ENCODE data around the gene MYL10.
A peak's percentile ranks its signal among the peaks of the same experiment; 100 is the strongest.

The MYL10 gene

DNA sequence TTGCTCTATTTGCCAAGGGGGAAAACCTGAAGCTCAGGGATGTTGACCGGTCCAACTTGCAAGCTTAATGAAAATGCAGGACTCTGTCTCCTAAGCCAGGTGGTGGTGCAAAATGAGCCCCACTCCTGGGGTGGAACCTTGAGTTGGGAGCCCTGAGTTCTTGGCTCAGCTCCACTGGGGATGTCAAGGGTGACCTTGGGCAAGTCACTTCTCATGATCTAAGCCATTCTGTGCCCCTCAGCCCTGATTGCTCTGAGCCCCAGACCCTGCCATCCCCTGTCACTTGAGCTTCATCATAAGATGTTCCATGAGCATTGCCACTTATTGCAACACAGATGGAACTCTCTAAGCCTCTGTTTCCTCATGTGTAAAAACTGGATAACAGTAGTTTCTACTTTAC is 33.9 kb downstream of the MYL10 start:
- DNase-seq, result no peak

DNA sequence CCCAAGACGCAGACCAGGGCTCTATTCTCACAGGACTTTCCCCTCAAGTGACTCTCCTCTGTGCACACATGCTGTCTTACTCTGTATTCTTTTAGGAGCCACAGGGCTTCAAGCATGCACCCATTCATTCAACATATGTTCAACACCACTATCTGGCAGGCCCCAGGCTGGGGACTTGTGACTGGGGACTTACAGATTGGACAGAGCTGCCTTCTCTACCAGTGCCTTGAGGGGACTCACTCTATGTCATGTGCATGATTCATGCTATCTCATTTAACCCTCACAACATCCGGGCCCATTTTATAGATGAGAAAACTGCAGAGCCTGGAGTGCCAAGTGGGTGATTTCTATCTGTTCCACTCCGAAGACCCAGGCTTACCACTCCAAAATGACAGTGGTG is 34.3 kb downstream of the MYL10 start:
- no peak for DNase-seq

DNA sequence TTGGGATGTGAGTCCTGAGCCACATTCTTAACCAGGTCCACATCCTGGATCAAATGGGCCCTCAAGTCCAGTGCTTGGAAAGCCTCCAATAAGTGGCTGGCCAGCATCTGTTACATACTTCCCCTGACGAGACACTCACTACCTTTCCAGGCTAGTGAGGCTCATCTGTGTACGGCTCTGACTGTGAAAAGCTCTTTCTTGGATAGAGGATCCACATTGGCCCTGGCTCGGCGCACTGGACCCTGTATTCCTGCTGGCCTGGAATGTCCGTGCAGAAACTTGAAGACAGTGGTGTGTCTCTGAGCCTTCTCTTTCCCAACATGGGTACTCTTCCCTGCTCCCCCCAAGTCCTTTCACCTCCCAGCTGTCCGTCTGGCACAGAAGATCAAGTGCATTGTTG is 35.5 kb downstream of the MYL10 start:
- no peak for DNase-seq

DNA sequence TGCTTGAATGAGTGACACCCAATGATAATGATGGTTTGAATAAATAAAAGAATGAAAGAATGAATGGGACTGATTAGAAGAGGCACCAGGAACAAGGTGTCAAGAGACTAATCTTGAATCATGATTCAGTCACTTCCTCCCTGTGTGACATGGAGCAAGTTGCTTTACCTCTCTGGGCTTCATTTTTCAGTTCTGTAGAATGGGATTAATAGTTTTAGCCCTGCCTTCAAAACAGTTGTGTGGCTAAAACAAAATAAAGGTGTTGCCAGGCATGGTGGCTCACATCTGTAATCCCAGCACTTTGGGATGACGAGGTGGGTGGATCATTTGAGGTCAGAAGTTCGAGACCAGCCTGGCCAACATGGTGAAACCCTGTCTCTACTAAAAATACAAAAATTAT is 37.6 kb downstream of the MYL10 start:
- no peak for DNase-seq

DNA sequence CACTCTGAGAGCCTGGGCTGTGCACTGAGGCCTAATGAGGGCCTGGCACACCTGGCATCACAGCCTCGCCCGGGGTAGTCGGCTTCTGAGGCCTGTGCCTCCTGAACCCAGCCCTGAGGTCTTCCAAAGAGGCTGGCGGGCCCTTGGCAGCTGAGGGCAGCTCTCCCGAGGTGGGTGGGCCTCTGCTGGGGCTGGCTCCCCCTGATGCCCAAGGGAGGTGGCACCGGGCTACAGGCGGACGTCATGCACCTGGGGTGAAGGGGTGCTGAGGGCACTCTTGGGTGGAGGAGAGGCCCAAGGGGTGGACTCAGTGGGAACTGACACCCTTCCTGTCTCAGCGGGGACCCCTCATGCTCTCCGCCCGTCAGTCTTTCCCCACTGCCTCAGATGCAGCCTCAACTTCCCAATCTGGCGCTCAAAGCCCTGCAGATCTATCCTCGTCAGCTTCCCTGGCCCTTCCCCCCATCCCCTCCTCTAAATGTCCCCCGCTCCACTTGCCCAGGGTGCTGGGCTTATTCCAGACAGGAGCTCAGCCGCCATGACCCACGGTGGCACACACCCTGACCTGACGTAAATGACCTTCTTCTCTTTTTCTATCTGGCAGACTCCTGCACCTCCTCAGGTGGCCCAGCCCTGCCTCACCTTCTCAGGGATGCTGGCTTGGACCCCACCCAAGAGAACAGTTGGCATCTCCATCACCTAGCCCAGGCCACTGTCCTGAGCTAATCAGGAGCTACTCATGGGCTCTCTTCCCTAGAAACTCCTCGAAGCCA is 38.2 kb downstream of the MYL10 start:
- DNase-seq, result no peak

DNA sequence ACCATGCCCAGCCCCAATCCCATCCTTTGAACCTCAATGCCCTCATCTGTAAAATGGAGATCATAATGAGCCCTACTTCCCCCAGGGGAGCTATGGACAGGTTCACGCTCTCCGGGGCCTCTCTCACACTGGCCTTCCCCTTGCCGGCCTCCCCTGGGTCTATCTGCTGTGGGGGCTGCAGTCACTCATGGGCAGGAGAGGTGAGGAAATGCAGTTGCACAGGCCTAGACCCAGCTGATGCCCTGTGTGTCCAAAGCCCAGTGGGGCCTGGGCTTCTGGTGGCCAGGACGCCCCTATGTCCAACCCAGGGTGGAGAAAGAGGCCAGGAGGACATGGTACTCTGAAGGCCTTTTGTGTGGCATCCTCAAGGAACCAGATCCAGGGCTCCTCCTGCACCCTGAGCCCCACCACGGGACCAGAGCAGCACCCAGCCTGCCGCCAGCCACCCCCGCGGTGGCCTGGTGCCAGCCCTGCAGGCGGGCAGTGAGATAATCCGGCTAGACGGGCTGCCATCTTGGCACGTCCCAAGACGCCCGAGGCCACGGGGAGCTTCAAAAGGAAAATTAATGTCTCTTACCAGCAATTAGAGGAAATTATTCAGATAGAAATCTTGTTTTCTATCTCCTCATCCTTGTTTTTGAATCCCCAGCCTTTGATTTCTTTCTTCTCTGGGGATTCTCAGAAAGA is 39.0 kb downstream of the MYL10 start:
- no peak for DNase-seq

DNA sequence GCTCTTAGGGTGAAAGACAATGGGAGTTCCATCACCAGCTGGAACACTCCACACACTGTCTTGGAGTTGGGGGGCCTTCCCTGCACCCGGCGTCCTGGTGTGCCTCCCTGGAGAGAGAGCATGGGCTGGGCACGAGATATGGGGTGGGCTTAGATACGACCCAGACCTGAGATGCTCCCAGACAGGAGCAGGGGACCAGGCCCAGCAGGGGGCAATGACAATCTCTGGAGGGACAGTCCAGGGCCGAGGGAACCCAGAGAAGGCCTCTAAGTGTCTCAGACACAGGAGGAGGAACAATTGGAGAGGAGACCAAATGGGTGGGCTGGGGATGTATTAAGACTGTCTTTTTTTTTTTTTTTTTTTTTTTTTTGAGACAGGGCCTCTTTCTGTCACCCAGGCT is 40.0 kb downstream of the MYL10 start:
- no peak for DNase-seq

DNA sequence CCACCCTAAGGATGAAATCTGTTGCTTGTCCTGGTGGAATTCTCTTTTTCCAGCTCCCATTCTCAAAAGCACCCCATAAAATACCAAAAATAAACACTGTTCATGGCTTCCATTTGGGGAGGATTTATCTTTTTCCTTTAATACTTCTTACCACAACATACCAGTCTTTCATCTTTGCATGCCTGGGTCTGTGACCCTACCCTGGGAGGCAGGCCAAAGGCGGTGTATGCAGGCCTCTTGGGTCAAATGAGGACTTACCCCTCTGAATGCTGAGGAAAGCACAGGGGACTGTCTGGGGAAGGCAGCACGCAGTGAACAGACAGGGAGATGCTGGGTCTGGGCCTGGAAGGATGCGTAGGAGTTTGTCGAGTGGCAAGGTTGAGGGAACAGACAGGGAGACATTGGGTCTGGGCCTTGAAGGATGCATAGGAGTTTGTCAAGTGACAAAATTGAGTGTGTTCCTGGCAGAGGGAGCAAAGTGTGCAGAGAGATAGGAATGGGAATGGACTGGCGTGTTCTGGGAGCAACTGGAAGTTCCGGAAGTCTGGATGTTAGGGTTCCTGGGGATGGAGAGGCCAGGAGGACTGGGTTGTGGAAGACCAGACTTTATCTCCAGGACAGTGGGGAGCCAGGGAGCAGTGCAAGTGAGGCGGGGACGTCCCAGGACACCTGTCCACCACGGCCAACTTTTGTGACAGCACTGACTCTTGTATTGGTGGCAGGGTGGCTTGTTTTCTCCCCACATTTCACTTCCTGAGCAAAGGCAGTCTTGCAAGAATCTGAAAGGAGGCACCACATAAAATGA is 40.8 kb downstream of the MYL10 start:
- no peak for DNase-seq

DNA sequence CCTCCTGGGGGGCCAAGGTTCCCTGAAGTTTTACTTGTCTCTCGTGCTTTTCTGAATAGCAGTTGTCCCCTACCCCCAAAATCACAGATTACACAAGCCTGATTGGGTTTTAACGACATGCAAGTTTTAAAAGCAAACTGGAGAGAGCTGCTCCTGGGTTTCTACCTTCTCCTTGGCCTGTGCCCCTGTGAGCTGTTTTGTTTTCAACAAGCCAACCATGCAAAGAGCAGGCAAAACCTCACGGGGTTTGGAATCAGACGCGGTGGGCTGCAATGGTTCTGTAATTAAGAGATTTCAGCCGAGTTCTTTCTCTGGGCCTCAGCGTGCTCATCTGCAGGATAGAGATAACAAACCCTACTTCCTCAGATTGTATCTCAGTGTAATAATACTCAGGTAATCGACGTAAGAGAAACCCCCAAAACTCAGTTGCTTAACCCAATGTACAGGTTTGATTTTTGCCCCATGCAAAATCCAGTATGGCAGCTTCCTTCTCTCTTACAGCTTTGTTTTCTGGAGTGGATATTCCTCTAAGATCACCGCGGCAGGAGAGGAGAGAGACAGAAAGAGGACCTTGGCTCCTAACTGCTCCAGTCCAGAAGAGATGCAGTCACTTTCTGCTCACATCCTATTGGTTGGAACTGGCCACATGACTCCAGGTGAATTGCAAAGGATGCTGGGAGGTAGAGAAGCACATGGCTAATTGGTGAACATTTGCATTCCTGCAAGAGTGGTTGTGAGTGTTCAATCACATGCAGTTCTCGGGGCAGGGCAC is 42.0 kb downstream of the MYL10 start:
- DNase-seq, result no peak

DNA sequence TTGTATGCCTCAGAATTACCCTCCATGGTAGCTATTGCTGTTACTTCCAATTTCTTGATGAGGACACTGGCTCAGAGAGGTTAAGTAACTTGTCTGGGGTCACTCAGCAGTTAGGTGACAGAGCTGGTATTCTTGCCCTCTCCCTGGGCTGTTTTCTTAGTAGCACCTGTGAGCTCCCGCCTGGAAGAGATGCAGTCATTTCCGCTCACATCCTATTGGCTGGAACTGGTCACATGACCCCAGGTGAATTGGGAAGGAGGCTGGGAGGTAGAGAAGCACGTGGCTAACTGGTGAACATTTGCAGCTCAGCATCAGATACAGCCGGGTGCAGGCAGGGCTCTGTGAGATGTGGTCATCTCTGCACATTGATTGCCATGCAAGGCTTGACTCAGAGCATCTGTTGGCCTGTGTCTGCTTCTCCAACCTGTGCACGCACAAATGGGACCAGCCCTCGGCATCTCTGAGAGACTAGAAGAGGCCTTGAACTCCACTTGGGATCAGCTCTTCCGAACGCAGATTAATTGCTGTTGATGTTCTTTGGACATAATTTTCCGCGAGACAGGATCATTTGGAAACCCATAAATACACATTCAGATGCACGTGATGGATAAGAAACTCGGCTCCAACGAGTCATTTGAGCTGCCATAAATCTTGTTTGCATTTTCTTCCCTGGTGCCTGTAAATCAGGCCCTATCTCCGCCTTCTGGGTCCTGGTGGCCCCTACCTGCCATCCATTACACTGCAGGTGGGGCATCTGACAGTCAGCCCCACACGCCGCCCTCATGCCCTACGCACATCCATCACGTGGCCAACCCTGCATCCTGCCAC is 42.8 kb downstream of the MYL10 start:
- no peak for DNase-seq

DNA sequence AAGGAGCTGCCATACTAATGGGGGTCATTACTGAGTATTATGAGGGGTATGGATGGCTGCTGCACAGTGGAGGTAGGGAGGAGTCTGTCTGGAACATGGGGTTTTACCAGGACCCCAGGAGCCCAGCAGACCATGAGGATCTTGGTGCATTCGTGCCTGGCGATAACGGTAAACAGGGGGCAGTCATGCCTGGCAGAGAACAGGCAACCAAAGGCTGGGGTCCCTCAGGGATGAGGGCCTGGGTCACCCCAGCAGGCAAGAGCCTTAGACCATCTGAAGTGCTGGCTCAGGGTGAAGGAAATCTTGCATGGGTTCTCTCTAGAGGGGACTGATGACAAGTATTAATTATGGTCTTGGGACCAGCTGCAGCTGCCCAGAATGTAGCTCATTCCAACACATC is 46.1 kb downstream of the MYL10 start:
- no peak for DNase-seq

DNA sequence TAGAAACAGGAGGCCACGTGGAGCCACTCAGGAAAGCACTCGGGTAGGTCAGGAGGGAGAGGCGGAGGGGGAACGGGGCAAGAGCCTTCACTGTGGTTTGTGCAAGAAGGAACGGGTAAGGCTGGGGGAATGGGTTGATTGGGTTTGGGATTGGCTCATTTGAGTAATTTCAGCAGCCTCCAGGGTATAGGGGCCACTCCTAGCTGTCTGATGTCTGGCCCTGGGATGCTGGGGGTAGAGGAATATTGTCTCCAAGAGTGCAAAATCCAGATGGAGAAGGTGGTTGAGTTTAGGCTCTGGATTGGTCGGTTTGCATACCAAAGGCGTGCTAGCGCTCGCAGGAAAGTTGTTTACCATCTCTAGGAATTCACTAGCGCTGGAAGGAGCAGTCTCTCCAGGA is 47.2 kb downstream of the MYL10 start:
- no peak for DNase-seq

DNA sequence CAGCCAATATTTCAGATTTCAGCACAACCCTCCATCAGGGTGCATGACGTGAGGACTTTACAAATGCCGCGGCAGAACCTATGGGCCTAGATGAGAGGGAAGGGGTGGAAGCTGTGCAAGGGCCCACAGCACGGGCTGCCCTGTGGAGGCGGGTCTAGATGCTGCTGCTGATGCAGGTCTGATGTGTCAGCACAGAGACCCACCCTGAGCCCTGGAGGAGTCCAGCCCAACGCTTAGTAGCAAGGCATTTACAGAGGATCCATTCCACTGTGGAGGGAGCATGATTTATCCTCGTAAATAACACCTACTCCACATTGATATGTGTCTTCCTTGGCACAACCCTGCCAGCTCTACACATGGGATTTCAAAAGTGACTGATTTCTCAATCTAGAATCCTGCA is 48.5 kb downstream of the MYL10 start:
- no peak for DNase-seq

DNA sequence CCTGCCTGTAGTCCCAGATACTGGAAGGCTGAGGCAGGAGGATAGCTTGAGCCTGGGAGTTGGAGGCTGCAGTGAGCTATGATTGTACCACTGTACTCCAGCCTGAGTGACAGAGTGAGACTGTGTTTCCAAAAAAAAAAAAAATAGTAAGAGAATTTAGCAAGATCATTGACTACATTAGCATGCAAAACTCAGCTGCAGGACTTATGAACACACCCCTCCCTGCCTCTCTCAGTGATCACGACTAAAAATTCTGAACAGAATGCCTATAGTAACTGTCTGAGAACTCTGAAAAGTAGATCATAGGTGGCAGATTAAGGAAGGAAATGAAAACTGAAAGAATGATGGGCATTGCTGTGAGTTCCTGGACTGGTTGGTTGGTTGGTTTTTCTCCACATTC is 50.5 kb downstream of the MYL10 start:
- DNase-seq, result no peak

DNA sequence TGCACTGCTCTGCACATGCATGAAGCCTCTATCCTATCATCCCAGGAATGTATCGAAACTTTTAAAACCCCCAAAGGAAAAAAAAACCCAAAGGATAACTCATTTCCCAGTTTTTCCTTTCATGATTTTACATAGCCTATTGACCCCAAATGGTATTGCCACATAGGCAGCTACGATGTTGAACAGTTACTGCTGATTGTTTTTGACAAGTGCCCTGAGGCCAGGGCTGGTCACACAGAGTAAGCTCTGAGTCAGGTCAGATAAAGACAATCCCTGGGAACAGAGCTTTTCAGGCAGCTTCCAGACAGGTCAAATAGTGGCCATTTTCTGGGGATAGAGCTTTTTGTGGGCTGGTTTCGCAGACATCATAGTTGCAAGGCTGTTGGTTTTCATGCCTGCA is 52.1 kb downstream of the MYL10 start:
- no peak for DNase-seq

DNA sequence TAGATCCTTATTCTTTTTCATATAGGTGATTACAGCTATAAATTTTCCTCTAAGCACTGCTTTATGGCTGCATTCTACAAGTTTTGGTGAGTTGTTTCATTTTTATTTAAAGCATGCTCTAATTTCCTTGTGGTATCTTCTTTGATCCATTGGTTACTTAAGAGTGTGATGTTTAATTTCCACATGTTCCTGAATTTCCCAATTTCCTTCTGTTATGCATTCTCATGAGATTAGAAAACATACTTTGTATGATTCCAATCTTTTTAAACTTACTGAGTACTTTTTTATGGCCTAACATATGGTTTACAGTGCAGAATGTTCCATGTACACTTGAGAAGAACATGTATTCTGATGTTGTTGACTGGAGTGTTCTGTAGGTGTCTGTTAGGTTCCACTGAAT is 53.4 kb downstream of the MYL10 start:
- no peak for DNase-seq

DNA sequence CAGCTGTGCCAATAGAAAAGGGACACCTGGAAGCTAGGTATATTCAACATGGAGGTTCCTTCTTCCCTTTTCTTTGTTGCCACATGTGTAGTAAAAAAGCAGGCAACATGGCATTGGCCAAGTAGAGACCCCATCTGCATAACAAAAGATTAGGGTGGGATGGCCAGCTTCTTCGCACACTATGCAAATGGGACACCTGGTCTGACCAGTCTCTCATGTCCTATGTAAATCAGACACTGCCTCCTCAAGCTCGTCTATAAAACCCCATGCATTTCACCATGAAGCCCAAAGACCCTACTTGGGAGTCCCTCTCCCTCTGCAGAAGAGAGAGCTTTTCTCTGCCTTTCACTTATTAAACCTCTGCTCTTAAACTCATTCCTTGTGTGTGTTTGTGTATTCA is 53.9 kb downstream of the MYL10 start:
- DNase-seq, result no peak

DNA sequence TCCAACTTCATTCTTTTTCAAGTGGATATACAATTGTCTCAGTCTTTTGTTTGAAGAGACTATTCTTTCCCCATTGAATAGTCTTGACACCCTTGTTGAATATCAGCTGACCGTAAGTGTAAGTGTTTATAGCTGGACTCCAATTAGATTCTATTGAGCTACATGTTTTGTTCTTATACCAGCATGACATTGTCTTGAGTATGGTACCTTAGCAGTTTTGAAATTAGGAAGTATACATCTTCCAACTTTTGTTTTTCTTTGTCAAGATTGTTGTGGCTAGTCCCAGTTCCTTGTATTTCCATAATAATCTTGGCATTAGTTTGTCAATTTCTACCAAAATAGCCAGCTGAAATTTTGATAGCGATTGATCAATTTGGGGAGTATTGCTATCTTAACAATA is 56.9 kb downstream of the MYL10 start:
- no peak for DNase-seq

DNA sequence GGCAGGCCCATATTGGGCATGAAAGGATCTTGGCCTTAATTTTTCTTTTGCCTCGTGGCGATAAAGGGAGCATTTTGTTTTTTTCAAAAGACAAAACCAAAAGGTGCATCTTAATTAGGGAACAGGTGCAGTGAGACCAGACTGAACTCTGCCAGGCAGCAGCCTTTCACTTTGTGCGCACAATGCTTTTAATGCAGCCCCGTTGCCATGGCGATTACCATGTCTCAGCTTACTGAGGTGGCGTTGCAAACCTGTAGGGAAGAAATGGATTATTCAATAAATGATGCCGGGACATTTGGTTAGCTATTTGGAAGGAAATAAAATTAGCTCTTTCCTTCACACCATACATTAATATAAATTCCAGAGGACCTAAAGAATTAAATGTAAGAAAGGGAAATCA is 61.9 kb downstream of the MYL10 start:
- DNase-seq, result no peak

DNA sequence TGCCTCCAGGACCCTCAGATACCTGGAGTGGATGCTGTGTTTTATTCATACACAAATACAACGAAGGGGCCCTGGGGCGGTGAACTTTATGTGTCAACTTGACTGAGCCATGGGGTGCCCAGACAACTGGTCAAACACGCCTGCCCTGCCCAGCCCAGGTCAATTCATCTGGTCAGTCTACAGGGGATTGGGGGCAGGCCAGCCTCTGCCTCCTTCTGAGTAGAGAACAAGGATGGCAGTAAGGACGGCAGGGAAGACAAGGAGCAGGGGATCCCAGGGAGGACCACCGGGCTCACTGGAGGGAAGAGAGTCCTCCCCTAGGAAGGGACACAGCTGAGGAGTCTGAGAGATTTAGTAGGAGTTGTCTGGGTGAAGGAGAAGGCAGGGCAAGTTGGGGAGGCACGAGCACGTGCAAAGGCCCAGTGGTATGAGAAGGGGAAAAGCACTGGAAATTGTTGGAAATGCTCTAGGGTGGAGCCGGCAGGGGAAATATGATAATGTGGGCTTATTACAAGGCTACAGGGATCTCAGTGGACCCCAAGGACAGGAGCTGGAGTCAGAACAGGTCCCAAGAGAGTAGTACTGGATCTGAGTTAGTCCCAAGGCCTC is 63.4 kb downstream of the MYL10 start:
- DNase-seq, result no peak

DNA sequence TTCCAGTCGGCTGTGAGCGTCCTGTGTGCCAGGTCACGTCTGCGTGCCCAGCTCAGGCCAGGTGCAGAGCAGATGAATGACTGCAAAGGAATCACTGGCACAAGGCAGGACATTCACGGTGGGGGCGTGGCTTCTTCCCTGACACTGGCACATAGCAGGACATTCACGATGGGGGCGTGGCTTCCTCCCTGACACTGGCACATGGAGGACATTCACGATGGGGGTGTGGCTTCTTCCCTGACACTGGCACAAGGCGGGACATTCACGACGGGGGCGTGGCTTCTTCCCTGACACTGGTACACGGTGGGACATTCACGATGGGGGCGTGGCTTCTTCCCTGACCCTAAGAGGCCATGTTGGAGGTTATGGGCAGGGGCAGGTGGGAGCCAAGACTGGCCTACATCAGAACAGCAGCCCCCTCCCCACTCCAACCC is 64.3 kb downstream of the MYL10 start:
- peak; percentile 0 for DNase-seq
